MM.1S (cell line): ENCODE data around the gene ACVR1.

Experiments
- DNase-seq: peaks from one replicate; pipeline ENCODE4 v3.0.0-alpha.2; 2015
- H2AFZ ChIP-seq: fragments of 300-600 bp; sonication (generic); 2 replicates; pipeline ENCODE4 v1.6.0; 2016; ENCODE audit warnings: antibody characterized with exemption, low read length
- H3F3A ChIP-seq: fragments of 300-600 bp; sonication (generic); 2 replicates; pipeline ENCODE4 v1.6.1; 2016; ENCODE audit warnings: mild to moderate bottlenecking, antibody characterized with exemption, low read length, moderate library complexity, mixed read lengths; ENCODE audit not compliant: insufficient read depth
- H3K27ac ChIP-seq: fragments of 300-600 bp; sonication (generic); 2 replicates; pipeline ENCODE4 v1.5.1; 2016; ENCODE audit warnings: mild to moderate bottlenecking, low read length
- H3K27me3 ChIP-seq: fragments of 300-600 bp; sonication (generic); replicated peaks from 2 replicates; pipeline ENCODE4 v1.6.0; 2016; ENCODE audit warnings: low read length; ENCODE audit not compliant: insufficient read depth
- H3K36me3 ChIP-seq: fragments of 300-600 bp; sonication (generic); replicated peaks from 2 replicates; pipeline ENCODE4 v1.6.1; 2016; ENCODE audit warnings: mild to moderate bottlenecking, low read length, mixed read lengths; ENCODE audit not compliant: insufficient read depth
- H3K4me1 ChIP-seq: fragments of 300-600 bp; sonication (generic); 2 replicates; pipeline ENCODE4 v1.6.1; 2016; ENCODE audit warnings: low read length, mixed read lengths
- H3K4me2 ChIP-seq: fragments of 300-600 bp; sonication (generic); 2 replicates; pipeline ENCODE4 v1.6.0; 2016; ENCODE audit warnings: low read depth, low read length
- H3K4me3 ChIP-seq: fragments of 300-600 bp; sonication (generic); 2 replicates; pipeline ENCODE4 v1.5.1; 2016; ENCODE audit warnings: low read length, mixed read lengths
- H3K79me2 ChIP-seq: fragments of 300-600 bp; sonication (generic); 2 replicates; pipeline ENCODE4 v1.6.1; 2016; ENCODE audit warnings: mixed run types, low read length, mixed read lengths
- H3K9ac ChIP-seq: fragments of 300-600 bp; sonication (generic); 2 replicates; pipeline ENCODE4 v1.6.1; 2016; ENCODE audit warnings: low read length, mixed read lengths
- H3K9me2 ChIP-seq: fragments of 300-600 bp; sonication (generic); replicated peaks from 2 replicates; pipeline ENCODE4 v1.6.1; 2016; ENCODE audit warnings: mild to moderate bottlenecking, low read length, mixed read lengths; ENCODE audit not compliant: insufficient read depth
- H3K9me3 ChIP-seq: fragments of 300-600 bp; sonication (generic); replicated peaks from 2 replicates; pipeline ENCODE4 v1.6.1; 2016; ENCODE audit warnings: mild to moderate bottlenecking, low read length, mixed read lengths; ENCODE audit not compliant: insufficient read depth
- H4K20me1 ChIP-seq: fragments of 300-600 bp; sonication (generic); 2 replicates; pipeline ENCODE4 v1.6.1; 2016; ENCODE audit warnings: mild to moderate bottlenecking, low read length, moderate library complexity, mixed read lengths; ENCODE audit not compliant: insufficient read depth
- EZH2 ChIP-seq: fragments of 300-600 bp; sonication (generic); optimal IDR thresholded peaks from 2 replicates; pipeline ENCODE3; 2017; ENCODE audit warnings: low read depth, mild to moderate bottlenecking, antibody characterized with exemption, low read length, mixed read lengths
- EZH2phosphoT487 ChIP-seq: fragments of 300-600 bp; sonication (generic); IDR thresholded peaks from 2 replicates; pipeline ENCODE4 v1.6.1; 2018; ENCODE audit warnings: antibody characterized with exemption, low read length
- TF ChIP-seq, protein P1 (sequence below): fragments of 300-600 bp; sonication (generic); IDR thresholded peaks from 2 replicates; pipeline ENCODE4 v1.5.1; 2016; ENCODE audit warnings: antibody characterized with exemption, low read length, mixed read lengths

ACVR1 gene

DNA sequence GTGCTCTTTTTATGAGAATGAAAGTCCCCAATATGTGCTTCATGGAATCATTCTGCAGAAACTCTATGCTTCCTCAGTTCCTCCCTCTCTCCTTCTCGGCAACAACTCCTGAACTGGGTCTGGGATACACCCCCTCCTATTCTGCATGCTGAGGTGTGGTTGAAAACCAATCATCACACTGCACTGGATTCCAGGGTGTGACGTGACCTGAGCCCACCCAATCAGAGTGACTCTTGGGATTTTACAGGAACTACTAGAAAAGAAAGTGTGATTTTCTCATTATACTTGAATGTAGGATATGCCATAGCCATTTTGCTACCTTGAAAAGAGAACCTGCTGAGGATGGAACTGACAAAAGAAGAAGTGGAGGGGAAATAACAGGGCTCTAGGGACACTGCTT, 36.3 kb downstream of the ACVR1 start:
- H4K20me1 ChIP-seq: no peaks in the 10 kb centered on the region
- H3F3A ChIP-seq: no peaks in the 10 kb centered on the region
- no peak overlapping the region for H3K4me2 ChIP-seq
- DNase-seq: no peak
- H3K4me1 ChIP-seq: no peaks in the 10 kb centered on the region
- no peak overlapping the region for H3K4me3 ChIP-seq
- no peak overlapping the region for H3K9ac ChIP-seq
- H3K27ac ChIP-seq: no peak overlapping the region
- no peaks in the 10 kb centered on the region for H3K27me3 ChIP-seq
- H2AFZ ChIP-seq: no peak overlapping the region
- no peaks in the 10 kb centered on the region for H3K9me3 ChIP-seq
- no peaks in the 10 kb centered on the region for H3K79me2 ChIP-seq
- TF ChIP-seq EZH2 (no peak), EZH2phosphoT487 (no peak)
- TF ChIP-seq, protein P1, sequence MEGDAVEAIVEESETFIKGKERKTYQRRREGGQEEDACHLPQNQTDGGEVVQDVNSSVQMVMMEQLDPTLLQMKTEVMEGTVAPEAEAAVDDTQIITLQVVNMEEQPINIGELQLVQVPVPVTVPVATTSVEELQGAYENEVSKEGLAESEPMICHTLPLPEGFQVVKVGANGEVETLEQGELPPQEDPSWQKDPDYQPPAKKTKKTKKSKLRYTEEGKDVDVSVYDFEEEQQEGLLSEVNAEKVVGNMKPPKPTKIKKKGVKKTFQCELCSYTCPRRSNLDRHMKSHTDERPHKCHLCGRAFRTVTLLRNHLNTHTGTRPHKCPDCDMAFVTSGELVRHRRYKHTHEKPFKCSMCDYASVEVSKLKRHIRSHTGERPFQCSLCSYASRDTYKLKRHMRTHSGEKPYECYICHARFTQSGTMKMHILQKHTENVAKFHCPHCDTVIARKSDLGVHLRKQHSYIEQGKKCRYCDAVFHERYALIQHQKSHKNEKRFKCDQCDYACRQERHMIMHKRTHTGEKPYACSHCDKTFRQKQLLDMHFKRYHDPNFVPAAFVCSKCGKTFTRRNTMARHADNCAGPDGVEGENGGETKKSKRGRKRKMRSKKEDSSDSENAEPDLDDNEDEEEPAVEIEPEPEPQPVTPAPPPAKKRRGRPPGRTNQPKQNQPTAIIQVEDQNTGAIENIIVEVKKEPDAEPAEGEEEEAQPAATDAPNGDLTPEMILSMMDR: no peak
- H3K36me3 ChIP-seq: no peaks in the 10 kb centered on the region
- no peaks in the 10 kb centered on the region for H3K9me2 ChIP-seq

DNA sequence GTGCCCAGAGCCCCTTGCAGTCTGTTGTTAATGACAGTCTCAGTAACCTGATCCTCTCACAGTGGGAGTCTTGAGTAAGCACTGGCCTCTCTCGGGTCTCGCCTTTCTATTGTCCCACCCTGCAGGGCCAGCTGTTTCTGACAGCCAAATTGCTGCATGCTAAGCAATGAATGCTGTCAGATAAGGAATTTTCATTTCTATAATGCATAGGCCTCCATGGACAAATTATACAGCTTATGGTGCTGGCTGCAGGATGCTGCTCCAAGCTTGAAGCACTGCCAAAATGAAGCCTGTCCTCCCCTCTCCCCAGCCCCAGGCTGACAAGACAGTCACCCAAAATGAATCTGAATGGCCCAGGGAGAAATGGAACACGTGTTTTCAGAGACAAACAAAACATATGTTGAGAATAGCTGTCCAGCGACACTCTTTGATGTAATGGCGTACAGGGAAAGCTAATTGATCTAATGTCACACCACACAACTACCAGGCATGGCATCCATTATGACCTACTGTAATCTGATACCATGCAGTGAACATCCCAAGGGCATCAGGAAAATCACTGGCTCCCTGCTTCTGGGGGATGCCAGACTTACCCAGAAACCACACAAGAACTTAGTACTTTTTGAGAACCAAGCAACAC, 36.8 kb downstream of the ACVR1 start:
- H4K20me1 ChIP-seq: no peaks in the 10 kb centered on the region
- H3K27me3 ChIP-seq: no peaks in the 10 kb centered on the region
- H3K9ac ChIP-seq: no peak overlapping the region
- no peak for DNase-seq
- no peak overlapping the region for H3K4me3 ChIP-seq
- no peak overlapping the region for H3K27ac ChIP-seq
- H3F3A ChIP-seq: no peaks in the 10 kb centered on the region
- no peak overlapping the region for H2AFZ ChIP-seq
- H3K9me2 ChIP-seq: no peaks in the 10 kb centered on the region
- TF ChIP-seq, protein P1: no peak
- TF ChIP-seq EZH2phosphoT487: no peak
- TF ChIP-seq EZH2: no peak
- no peaks in the 10 kb centered on the region for H3K79me2 ChIP-seq
- H3K9me3 ChIP-seq: no peaks in the 10 kb centered on the region
- H3K4me2 ChIP-seq: no peak overlapping the region
- H3K4me1 ChIP-seq: no peaks in the 10 kb centered on the region
- H3K36me3 ChIP-seq: no peaks in the 10 kb centered on the region

DNA sequence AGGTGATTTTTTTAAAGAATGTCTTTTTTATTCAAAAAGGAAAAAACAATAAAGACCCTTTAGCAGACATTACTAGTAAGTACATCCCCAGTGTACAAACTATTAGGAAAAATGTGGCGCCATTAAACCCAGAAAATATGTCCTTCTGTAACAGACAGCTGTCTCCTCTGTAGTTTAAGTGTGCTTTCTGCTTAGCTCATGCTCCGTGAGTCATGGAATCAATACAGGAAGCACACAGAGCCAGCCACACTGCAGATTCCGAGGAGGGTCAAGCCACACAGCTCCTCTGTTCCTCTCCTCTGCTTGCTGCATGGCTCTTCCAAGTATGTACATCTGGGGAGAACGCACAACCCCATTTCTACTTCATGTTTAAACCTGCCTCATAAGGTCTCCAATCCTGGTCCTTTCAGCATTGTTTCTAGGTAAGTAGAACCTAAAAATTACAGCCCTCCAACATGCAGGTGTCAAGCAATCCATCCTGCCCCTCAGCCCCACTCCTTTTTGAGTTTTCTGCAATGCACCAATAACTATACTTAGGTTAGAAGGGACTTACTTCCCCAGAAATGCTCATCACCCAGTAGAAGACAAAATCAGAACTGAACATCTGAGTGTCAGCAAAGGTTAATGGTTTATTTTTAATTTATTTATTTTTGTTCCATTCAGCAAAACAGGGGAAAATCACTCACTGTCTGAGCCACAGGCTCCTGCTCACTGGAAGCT, 37.5 kb downstream of the ACVR1 start:
- DNase-seq: no peak
- TF ChIP-seq, protein P1: no peak
- TF ChIP-seq EZH2phosphoT487: no peak
- no peak for TF ChIP-seq EZH2
- H4K20me1 ChIP-seq: no peaks in the 10 kb centered on the region
- no peak overlapping the region for H3K27ac ChIP-seq
- no peaks in the 10 kb centered on the region for H3K36me3 ChIP-seq
- H3K9me2 ChIP-seq: no peaks in the 10 kb centered on the region
- H3K4me2 ChIP-seq: no peak overlapping the region
- H3K4me3 ChIP-seq: no peak overlapping the region
- H3K27me3 ChIP-seq: no peaks in the 10 kb centered on the region
- H3K9ac ChIP-seq: no peak overlapping the region
- no peaks in the 10 kb centered on the region for H3K4me1 ChIP-seq
- H3F3A ChIP-seq: no peaks in the 10 kb centered on the region
- no peaks in the 10 kb centered on the region for H3K79me2 ChIP-seq
- no peaks in the 10 kb centered on the region for H3K9me3 ChIP-seq
- H2AFZ ChIP-seq: no peak overlapping the region
